Measurements from ENCODE around the gene PHRF1.

DNA sequence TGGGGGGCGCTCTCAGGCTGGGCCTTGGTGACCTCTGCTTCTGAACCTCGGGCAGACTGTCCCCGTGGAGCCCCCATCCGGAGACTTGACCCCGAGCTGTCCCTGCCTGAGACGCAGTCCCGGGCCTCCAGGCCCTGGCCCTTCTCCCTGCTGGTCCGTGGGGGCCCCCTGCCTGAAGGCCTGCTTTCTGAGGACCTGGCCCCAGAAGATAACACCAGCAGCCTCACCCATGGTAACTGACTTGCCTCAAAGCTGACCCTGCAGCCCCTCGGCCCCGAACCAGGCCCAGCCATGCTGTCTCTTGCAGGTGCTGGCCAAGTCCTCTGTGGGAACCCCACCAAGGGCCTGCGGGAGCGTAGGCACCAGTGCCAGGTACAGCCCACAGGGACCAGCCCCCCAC is 24.7 kb upstream of the PHRF1 start:
- TF ChIP-seq, protein P1, sequence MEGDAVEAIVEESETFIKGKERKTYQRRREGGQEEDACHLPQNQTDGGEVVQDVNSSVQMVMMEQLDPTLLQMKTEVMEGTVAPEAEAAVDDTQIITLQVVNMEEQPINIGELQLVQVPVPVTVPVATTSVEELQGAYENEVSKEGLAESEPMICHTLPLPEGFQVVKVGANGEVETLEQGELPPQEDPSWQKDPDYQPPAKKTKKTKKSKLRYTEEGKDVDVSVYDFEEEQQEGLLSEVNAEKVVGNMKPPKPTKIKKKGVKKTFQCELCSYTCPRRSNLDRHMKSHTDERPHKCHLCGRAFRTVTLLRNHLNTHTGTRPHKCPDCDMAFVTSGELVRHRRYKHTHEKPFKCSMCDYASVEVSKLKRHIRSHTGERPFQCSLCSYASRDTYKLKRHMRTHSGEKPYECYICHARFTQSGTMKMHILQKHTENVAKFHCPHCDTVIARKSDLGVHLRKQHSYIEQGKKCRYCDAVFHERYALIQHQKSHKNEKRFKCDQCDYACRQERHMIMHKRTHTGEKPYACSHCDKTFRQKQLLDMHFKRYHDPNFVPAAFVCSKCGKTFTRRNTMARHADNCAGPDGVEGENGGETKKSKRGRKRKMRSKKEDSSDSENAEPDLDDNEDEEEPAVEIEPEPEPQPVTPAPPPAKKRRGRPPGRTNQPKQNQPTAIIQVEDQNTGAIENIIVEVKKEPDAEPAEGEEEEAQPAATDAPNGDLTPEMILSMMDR (IDR thresholded peaks at IDR 0.05): no peak
- no peak for TF ChIP-seq POLR2A (IDR thresholded peaks at IDR 0.05)
